HG03196 (cell line): Measurements from ENCODE around the gene PRKD2.

ENCODE experiments used
- ATAC-seq: cut with Tn5 transposase; IDR thresholded peaks from one replicate; pipeline ENCODE4 v1.9.1; 2021; ENCODE audit not compliant: unreplicated experiment

PRKD2 gene

DNA sequence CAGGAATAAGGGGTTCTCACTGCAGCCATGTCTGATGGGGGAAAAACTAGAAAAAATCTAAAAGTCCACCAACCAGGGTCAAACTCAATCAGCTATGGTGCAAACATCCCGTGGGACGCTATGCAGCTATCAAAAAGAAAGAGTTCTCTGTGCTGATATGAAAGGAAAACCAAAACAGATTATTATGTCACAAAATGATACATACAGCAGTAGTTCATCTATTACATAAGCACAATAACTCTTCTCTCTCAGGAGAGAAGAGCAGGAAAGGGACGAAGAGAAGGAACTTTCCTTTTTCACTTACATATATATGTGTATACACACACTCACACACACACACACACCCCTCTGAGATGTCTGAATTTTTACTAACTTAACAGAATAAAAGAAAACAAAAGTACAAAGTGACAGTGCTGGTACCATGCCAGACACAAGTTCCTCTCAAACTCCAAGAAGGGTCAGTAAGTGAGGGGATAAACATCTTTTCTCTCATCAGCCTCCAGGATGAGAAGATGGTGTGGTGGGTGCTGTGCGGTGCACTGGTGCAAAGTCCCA is 26.1 kb upstream of the PRKD2 start:
- no peak for ATAC-seq

DNA sequence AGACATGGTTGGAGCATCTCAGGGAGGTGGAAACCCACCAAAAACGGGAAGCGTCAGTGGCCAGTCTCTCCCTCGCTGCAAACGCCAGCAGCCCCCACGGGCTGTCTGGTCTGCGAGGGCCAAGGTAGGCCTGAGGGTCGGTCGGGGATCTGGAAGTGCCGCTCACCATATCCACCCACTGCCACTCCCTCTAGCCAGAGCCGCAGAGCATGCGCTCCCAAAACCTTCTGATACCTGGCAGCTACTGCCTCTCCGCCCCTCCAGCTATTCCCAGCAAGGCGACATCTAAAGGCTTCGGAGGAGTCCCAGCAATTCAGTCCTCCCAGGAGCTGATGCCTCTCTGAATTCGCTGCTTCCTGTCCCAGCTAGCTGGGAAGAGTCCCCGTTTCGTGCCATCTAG is 24.5 kb upstream of the PRKD2 start:
- ATAC-seq, result no peak

DNA sequence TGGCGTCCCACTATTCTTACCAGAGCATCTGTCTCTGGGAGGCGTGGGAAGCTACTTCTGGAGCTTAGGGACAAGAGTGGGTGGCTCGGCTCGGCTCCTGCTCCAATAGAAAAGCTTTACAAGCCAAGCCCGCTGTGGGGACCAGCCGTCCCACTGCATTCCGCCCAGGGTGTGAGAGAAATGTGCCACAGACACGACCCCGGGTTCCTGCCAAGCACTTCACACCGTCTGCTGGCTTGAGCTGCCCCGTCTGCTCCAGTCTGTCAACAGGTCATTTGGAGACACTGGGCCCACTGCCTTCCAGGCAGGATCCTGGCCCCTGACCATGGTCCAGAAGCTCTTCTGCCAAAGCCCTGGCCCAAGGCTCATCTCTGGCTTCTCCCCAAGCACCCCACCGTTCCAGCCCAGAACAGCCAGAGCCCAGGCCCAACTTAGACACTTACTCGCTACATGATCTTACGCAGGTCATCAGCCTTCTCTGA is 22.4 kb upstream of the PRKD2 start:
- no peak for ATAC-seq

DNA sequence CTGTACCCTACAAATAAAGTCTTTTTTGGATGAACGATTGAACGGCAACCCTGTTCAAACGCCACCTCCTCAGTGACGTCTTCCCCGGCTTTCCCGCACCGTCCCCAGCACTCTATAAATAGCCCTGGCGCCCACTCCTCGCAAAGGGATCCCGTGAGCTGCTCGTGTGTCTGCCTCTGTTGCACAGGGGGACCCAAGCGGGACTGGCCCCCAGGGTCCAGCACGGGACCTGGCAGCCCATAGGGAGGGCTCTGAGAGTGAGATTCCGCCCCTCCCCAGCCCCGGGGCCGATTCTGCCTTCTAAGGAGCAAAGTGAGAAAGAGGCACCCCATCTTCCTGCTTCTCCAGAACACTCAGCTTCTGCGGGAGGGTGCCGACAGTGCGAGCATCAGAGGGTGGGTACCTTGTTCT is 20.9 kb upstream of the PRKD2 start:
- no peak for ATAC-seq

DNA sequence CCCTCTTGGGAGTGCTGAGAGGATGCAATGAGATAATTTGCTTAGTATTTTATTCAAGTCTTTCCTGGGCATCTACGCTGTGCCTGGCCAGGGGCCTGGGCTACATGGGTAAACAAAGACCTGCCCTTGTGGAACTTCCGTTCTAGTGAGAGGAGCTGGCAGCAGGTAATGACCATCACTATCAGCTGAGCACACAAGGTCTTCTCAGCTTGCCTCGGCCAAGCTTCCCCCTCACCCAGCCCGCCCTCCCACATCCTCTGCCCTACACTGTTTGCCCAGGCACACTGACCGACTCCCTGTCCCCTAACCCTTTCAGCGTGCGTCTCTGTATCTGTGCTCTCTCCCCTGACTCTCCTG is 20.4 kb upstream of the PRKD2 start:
- ATAC-seq, result no peak

DNA sequence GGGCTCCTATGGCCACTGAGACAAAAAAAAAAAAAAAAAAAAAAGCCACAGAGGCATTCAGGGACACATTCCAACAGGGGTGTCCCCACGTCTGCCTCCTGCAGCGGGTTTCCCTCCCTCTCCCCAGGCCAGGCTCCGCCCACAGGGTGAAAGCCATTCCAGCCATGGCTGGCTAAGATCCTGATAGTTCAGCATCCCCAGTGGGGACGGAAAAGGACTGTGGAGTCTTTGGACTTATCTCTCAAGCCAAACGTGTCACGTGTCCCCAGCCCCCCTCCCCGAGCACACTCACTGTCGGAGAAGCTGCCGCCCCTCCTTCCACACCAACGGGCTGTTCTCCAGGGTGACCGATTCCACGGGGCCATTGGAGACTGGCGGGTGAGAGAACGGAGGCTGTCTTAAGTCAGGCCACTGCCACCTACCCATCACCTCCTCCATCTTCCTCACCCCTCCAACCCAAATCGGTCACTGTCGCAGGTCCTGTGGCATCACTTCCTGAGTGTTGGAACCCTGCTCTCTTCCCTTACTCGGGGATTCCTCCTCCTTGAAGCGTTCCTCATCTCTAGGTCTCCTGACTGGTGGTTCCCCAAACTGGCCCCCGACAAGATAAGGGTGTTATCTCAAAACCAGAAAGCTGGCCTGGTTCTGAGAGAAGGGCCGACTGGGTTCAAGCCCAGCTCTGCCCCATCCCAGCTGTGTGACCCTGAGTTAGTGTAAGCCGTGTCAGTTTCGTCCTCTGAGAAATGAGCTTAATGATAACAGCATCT is 19.8 kb upstream of the PRKD2 start:
- no peak for ATAC-seq

DNA sequence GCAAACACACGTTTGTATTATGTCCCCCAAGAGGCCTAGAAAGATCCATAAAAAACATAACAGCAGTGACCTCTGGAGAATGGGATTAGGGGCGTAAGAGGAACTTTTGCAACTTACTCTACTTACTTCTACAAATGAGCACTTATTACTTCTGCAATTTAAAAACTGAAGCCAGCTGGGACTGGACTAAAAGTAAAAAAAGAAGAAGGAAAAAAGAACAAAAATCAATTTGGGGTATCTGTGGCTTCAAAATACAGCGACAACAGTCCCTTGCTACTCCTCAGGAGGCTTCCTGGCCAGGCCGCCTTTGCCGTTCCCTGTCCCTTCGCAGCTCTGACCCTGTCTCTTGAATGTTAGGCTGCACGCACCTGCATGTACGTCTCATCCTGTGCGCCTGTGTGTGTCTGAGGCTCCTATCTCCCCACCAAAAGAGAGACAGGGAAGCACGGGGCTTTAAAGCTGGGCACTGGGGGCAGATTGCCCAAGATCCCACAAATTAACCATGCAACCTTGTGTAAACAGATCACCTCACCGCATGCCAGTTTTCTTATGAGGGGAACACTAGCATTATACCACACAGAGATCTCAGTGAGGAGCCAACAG is 16.9 kb upstream of the PRKD2 start:
- no peak for ATAC-seq

DNA sequence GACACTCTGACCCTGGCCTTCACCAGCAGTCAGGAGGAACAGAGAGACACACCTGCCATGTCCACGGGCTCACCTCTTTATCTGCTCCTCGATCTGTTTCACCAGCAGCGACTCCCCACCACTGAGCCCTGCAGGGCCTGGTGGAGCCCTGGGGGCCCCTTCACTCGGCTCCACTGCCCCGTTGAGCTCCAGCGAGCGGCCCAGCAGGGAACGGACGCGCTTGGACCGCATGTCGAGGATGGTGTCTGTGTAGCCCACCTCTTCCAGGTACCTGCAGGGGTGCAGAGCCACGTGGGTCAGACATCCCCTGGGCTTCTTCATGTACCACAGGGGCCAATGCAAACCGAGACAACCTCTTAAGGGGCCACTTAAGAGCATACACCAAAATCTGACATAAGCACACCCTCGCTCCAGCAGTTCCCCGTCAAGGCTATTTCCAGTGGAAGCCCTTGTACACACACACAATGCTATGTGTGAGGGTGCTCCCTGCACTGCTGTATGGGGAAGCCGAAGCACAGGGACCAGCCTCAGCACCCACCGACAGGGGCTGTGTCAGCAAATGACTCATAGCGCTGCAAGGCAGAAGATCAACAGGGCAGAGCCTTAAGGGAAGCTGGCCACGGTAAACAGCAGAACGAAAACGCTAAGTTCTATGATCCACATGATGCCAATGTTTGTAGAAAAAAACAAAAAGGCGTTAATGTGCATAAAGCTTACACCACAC is 16.2 kb upstream of the PRKD2 start:
- no peak for ATAC-seq

DNA sequence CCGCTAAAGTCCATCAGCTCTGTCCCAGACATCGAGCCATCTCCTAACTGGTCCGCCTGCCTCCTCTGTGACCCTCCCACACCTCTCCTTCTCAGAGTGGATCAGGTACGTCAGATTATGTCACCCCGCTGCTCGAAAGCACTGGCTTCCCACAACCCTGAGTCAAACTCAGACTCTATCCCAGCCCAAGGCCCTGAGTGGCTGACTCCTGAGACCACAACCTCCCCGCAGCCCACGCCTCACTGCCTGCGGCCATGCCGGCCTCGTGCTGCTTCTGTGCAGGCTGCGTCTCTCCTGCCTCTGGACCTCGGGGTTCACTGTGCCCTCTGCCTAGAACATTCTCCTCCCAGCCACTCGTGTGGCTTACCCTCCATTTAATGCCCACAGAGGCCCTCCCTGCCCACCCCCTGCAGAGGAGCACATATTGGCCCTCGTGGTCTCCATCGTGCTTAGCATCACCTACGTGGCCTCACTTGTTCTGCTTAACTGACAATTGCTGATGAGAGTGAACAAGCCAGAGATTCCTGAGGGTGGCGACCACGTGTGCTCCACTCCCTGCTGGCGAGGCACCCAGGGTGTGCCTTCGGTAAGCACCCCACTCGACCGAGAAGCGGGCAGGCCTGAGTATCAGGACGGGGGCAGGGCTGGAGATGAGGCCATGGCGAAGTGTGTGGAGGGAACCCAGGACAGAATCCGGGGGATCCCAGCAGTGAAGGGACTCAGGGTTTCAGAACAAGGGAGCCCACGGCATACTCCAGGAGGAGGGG is 15.4 kb upstream of the PRKD2 start:
- no peak for ATAC-seq

DNA sequence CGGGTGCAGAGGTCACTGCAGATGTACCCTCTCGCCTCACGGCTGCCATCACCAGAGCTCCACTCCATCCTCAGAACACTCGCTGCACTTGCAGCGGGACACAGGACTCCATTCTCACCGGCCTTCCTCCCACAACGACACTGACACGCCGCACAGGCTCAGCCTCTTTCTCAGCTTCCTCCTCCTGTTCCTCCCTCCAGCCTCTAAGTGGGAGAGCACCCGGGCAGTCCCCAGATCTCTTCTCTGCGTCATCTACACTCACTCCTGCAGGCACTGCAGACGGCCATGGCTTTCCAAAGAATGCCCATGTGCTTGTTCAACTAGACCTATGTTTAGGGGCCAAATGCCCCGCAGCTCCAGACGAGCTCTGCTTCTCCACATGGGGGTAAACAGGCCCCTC is 14.7 kb upstream of the PRKD2 start:
- ATAC-seq, result no peak

DNA sequence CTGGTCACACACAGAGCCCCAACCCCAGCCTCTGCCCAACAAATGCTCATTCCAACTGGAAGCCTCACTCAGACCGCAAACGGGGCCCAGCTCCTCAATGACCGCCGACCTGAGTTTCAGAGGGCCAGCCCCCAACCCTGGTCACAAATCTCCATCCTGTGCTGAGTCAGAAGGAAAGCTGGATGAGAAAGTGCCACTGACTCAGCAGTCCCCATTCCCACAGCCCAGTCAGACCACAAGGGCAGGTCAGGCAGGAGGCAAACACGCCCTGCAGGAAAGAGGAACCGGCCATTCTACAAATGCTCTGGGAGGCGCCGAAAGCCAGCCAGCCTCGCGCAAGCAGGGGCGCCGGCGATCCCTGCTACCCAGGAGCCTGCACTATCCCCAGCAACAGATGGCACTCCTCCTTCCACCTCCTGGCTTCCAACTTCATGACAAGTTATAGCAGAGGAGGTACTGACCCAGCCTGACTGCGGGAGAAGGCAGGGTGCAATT is 14.1 kb upstream of the PRKD2 start:
- no peak for ATAC-seq

DNA sequence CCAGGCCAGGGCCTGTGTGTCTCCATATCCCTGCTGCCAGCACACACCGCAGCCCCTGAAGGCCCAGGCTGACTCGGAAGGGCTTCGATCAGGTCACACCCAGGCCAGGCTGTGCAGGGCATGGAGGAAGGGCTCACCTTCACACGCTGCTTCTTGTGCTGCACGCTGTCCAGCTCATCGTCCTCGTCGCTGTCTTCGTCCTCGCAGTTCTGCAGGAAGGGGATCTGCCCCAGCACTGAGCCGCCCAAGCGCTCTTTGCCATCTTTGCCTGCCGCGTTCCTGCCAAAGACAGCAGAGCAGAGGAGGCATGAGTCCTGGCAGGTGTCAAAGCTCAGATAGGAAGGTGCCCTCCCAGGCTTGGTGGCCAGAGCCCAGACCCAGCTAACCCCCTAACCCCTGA is 13.7 kb upstream of the PRKD2 start:
- no peak for ATAC-seq

DNA sequence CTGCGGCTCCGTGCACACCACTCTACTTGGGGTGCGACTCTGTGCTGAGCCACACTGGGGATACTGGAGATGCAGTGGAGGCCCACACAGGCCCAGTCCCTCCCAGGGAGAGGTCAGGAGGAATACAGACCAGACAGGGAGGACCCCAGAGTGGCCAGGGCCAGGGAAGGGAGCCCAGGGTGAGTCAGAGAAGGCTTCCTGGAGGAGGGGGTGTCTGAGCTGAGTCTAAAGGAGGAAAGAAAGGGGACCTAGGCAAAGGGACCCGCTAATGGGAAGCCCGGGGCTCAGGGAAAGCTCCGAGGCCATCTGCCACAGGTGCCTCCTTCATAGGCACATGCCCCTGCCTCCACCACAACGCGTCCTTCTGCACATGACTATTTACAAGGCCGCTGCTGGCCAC is 13.3 kb upstream of the PRKD2 start:
- no peak for ATAC-seq

DNA sequence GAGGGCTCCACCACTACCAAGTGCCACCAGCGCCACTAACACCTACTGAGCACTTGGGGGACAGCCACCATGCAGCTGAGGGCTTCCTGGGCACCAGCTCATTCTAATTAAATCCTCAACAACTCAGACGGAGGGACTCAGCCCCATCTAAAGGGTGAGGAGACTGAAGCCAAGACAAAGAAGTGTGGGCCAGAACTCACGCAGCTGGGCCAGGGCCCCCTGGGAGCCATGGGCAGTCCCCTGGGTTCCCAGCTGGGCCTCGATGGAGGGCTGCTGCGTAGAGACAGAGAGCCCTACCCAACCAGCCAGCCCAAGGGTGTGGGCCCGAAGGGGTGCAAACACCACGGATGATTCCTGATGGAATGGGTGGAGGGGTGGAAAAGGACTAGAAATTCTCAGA is 12.8 kb upstream of the PRKD2 start:
- no peak for ATAC-seq

DNA sequence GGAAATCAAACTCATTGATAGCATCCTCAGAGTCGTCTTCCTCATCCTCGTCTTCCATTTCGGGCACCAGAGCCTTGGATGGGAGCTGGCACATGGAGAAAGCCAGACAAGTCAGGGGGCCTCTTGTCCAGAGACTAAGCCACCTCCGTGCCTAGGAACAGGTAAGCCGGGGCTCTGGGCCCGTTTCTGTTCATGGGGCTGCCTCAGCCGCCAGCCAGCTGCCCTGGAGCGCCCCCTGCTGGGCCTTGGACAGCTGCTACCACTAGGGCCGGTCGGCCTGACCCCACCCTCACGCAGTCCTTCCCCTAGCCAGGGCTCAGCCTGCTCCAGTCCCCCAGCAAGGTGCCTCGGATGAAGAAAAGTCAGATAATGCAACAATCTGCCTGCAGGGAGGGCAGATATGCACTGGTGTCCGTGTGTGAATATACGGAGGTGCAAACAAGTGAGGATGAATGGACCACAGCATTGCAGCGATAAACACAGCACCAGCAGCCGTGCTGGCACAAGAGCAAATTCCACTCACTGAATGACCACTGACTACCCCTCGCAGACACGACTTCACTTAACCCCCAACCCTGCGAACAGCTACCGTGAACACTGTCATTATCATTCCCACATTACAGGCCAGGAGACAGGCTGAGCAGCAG is 11.9 kb upstream of the PRKD2 start:
- ATAC-seq, result no peak

DNA sequence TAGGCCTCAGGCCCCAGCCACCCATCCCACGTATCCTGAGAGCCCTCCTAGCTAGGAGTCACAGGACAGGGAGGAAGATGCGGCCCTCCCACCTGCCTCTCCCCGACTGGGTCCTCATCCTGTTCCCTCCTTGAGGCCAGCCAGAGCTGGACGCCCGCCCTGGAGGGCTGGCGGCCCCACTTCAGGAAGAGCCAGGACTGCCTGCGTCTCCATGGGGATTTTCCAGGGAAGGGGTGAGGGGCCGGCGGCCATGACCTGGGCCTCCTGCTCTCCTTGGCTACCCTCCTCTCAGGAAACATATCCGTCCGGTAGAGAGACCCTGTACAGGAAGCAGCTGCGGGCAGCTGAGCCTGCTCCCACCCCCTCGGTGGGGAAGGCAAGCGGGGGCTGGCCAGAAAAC is 11.3 kb upstream of the PRKD2 start:
- no peak for ATAC-seq

DNA sequence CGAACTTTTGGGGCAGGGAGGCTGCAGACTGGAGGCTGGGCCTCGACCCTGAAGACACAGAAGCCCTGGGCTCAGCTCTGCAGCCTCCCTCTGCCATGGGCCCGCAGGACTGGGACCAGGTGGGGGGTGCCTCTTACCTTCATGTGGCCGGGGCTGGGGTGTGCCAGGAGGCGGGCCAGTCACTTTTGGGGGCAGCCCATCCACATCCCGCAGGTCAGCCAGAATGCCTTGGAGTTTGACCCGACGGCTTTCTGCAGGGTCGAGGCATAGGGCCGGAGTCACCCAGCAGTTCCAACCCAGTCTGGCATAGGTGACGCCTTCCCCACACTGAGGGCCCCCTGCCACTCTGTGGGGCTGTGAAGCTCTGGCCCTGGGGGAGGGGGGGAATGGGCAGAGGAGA is 10.8 kb upstream of the PRKD2 start:
- no peak for ATAC-seq

DNA sequence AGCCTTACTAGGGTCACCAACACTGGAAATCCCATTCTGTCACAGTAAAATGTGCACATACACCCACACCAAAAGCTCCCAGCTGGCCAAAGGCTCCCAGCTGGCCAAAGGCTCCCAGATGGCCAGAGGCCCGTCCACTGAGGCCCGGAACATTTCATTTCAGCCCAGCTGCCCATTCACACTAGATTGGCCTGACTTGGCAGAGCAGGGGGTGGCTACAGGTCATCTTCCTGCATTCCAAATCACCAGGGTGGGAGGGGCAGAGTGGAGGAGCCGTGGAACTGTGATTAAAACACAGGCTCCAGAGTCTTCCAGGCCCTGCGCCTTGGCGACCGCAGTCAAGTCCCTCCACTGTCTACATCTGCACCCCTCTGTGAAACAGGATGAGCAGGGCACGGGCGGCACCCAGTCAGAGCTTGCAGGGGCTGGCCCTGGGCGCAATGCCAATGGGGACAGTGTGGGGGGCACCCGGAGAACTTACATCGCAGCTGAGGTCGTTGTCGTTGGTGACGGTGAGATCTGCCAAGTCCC is 10.1 kb upstream of the PRKD2 start:
- no peak for ATAC-seq

DNA sequence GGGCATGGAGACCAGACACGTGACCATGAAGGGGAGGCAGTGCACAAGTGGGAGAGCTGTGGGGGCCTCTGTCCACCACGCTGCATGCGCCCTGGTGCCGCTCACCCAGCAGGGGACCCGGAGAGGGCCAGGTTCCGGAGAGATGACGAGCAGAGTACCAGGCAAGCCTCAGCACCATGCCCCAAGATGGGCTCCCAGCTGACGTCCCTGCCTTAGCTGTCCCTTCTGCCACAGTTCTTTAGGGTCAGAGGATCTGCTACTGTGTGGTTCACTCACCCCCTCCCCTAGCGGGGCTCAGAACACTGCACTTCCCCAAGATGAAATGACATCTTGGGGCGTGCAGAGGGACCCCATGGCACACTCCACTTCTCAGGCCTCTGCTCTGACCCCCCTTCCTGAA is 9.6 kb upstream of the PRKD2 start:
- no peak for ATAC-seq

DNA sequence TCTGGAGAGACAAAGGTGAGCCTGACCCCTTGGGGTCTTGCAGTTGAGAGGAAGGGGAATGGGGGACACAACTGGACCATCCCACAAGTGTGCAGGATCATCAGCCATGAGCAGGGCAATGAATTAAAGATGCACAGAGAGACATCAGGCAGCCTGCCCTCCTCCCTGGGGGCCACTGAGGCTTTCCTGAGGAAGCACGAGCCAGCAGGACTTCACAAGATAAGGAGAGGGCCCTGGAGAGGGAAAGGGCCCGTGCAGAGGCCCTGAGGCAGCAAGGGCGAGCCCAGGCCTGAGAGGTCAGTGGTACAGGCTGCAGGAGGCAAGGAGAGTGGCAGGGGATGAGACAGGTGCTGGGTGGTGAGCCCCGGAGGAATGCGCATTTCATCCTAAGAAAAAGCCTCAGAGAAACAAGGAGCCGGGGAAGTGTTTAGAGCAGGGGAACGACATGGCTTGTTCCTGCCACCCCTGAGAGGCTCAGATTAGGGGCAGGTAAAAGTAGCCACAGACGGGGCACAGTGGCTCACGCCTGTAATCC is 9.0 kb upstream of the PRKD2 start:
- ATAC-seq, result no peak
